Activated naive CD4-positive, alpha-beta T cell treated with Interleukin-2 at 50 U/mL for 16 hours (primary cell): ENCODE data around the gene P2RX7.
A peak's percentile ranks its signal among the peaks of the same experiment; 100 is the strongest.
"Not testable (repeated sequence)": the region's sequence is repeated elsewhere in the genome, so short reads cannot be mapped to it uniquely, and the experiment has no call there.

Experiments used
- DNase-seq: peaks from one replicate; pipeline ENCODE4 v3.0.0-alpha.2; 2020

Gene P2RX7

GRCh38 chr12:121139286-121139685 is 6.6 kb downstream of the P2RX7 start:
- no peak for DNase-seq

DNA sequence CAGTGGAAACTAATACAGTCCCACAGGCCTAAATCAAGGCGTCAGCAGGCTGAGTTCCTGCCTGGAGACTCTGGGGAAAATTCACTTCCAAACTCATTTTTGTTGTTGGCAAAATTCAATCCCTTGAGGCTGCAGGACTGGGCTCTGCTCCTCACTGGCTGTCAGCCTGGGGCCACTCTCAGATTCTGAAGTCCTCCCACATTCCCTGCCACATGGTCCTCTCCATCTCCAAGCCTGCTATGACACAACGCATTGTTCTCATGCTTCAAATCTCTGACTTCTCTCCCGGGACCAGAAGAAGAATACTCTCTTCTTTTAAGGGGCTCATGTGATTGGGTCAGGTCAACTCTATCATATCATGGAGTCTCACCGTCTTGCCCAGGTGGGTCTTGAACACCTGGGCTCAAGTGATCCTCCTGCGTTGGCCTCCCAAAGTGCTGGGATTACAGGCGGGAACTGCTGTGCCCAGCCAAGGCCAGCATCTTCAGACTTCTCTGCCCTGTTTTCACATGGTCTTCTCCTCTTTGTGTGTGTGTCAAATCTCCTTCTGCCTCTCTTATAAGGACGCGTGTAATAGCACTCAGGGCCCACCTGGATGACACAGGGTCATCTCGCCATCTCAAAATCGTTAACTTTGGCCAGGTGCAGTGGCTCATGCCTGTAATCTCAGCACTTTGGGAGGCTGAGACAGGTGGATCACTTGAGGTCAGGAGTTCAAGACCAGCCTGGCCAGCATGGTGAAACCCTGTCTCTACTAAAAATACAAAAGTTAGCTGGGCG is 9.7 kb downstream of the P2RX7 start:
- DNase-seq: no peak

- no peak for DNase-seq
Observed at GRCh38 chr12:121144416-121144914, 11.8 kb downstream of the P2RX7 start.

DNA sequence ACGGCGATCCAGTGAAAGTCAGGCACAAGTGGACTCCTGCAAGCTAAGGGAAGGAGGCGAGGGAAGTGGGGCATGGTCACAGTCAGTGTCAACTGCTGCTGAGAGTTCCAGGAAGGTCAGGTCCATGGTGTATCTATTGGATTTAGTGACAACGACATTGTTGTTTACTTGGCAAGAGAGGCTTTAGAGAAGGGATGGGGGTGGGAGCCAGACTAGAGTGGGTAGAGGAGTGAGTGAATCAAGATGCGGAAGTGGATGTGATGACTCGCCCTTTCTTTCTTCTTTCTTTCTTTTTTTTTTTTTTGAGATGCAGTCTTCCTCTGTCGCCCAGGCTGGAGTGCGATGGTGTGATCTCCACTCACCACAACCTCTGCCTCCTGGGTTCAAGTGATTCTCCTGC is 12.5 kb downstream of the P2RX7 start:
- DNase-seq: peak; percentile 34

DNA sequence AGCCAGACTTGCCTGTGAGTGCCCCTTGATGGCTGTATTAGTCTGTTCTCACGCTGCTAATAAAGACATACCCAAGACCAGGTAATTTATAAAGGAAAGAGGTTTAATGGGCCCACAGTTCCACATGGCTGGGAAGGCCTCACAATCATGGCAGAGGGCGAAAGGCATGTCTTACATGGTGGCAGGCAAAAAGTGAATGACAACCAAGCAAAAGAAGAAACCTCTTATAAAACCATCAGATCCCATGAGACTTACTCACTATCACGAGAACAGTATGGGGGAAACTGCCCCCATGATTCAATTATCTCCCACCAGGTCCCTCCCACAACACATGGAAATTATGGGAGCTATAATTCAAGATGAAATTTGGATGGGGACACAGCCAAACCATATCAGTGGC is 16.6 kb downstream of the P2RX7 start:
- not testable (repeated sequence) for DNase-seq

GRCh38 chr12:121154793-121155375 is 22.2 kb downstream of the P2RX7 start:
- DNase-seq: no peak

- DNase-seq: no peak
Observed at GRCh38 chr12:121156365-121156764, 23.7 kb downstream of the P2RX7 start.

DNA sequence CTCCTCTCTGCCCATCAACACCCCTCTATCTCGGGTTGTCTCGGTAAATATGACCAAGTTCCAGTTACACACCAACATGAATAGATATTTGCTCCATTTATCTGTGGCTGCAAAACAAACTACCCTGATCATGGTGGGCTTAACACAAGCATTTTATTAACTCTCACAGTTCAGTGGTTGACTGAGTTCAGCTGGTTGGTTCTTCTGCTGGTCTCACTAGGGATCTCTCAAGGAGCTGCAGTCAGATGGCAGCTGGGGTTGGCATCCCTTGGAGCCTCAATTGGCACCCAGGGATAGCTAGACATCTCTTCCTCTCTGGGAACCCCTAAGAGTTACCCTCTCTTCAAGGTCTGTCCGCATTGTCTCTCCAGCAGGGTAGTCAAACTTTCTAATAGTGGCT is 25.4 kb downstream of the P2RX7 start:
- DNase-seq: no peak

DNA sequence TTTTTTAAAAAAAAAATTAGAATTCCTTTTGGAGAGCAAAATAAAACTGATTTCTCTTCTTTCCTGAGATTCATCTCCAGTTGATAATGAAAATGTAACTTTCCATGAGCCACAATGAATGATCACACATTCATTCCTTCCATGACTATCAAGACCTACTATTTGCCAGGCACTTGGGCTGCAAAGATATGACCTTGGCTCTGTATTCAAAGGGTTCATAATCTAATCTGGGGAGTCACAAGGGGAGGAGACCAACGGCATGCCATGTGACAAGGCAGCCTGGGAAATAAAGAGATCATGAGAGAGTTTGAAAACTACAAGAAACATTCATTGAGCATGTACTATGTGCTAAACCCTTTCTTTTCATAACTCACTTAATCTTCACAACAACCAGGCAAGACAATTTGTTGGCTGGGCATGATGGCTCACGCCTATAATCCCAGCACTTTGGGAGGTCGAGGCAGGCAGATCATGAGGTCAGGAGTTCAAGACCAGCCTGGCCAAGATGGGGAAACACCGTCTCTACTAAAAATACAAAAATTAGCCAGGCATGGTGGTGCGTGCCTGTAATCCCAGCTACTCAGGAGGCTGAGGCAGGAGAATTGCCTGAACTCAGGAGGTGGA is 26.2 kb downstream of the P2RX7 start:
- DNase-seq: not testable (repeated sequence)

DNA sequence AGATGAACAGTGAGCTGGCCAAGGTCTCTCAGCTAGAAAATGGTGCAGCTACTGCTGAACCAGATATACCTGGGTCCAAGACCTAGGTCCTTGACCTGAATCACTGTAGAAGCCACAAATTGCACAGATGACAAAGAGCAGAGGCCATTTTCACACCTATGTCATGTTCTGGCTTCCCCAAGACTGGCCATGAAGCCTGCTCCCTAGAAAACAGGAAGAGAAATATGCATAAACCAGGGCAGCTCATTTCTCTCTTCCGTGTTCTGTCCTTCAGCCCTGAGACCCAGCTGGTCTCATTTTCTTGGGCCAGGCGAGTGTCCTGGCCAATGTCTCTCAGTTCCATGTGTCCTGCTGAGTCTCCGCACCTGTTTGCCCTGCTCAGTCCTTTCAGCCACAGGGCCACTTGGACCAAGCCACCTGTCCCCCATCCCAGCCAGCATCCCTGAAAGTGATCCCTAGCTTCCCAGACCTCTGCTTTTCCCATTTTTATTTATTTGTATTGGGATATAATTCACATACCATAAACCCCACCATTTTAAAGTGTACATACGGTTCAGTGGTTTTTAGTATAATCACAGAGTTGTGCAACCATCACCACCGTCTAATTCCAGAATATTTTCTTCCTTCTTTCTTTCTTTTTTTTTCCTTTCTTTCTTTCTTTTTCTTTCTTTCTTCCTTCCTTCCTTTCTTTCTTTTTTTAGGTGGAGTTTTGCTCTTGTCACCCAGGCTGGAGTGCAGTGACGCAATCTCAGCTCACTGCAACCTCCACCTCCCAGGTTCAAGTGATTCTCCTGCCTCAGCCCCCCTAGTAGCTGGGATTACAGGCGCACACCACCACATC is 27.0 kb downstream of the P2RX7 start:
- DNase-seq: no peak

DNA sequence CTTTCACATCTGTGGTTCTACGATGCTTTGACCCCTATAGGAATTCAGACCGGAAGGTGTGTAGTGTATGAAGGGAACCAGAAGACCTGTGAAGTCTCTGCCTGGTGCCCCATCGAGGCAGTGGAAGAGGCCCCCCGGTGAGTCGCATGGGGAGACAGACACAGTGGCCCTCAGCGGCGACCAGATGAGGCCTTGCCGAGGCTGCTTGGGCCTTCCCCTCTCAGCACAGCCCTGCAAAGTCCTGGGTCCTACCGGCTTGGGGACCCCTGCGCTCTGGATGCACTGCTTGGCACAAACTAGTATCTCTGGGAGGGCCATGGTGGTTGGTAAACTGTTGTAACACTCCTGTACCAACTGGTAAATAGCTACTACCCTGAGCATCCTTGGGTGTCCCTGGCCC is 29.7 kb downstream of the P2RX7 start:
- no peak for DNase-seq

DNA sequence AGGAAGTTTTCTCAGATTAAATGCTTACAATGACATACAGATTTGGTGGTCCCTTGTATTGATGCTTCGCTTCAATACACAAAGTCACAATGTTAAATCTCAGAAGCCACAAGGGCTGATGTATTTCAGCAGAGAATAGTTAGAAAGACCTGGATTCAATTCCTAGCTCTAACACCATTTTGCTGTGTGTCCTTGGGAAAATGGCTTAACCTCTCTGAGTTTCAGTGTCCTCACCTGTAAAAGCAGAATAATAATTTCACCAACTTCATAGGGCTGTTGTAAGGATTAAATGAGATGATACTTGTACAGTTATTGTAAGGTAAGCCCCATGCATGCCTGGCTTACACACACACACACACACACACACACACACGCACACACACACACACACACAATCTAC is 30.3 kb downstream of the P2RX7 start:
- no peak for DNase-seq

GRCh38 chr12:121164839-121165238 is 32.2 kb downstream of the P2RX7 start:
- DNase-seq: not testable (repeated sequence)

DNA sequence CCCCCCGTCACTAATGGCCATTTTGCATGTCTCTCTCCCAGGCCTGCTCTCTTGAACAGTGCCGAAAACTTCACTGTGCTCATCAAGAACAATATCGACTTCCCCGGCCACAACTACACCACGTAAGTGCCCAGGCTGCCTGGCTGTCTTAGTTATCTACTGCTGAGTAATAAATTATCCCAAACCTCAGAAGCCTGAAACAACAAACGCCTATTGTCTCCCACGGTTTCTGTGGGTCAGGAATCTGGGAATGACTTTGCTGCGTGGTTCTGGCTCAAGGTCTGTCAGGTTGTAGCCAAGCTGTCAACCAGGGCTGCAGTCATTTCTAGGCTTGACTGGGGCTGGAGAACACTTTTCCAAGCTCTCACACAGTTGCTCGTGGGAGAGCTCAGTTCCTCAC is 32.6 kb downstream of the P2RX7 start:
- no peak for DNase-seq

- no peak for DNase-seq
Observed at GRCh38 chr12:121166356-121166755, 33.7 kb downstream of the P2RX7 start.

- no peak for DNase-seq
Observed at GRCh38 chr12:121167232-121167820, 34.6 kb downstream of the P2RX7 start.

DNA sequence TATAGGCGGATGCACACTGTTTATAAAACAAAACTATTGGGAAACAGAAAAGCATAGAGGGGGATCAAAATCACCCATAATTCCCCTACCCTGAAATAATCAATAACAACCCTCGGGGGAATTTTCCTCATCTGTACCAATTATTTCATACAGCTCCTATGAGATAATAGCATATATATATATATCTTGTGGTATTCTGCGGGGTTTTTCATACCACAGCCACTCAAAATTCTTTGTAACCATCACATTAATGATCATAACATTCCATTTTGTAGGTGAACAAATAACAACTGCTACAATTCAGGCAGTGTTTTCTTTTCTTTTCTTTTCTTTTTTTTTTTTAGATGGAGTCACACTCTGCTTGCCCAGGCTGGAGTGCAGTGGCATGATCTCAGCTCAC is 35.3 kb downstream of the P2RX7 start:
- DNase-seq: no peak

DNA sequence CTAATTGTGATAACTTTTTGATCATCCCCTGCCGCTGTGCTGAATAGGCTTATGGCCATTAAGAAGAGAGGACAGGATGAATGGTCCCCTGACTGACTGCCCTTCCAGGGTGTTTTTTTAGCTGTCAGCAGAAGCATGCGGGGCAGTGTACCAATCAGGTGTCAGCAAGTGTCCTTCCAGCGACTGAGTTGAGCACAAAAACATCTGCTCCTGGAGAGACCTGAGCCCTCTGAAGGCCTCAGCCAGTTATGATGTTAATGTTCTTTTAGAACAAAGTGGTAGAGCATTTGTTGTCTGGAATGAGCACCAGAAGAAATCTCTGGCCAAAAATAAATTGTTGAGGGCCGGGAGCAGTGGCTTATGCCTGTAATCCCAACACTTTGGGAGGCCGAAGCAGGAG is 37.5 kb downstream of the P2RX7 start:
- DNase-seq: no peak

DNA sequence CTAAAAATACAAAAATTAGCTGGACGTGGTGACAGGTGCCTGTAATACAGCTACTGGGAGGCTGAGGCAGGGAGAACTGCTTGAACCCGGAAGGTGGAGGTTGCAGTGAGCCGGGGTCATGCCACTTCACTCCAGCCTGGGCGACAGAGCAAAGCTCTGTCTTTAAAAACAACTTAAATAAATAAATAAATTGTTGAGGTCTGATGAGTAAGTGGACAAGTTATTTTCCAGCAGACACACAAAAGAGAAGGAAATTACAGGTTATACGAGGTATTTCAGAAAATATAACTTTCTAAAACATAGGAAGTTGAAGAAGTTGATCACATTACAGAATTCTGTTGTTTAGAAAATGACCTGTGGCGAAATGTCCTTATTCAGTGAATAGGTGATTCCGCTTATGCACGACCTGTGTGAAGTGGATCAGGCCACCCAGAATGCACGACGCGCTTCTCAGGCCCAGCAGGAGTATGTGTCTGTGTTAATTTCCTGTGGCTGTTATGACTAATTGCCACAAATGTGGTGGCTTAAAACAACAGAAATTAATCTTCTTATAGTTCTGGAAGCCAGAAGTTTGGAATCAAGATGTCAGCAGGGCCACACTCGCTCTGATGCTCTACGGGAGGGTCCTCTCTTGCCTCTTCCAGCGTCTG is 38.1 kb downstream of the P2RX7 start:
- no peak for DNase-seq

GRCh38 chr12:121172145-121172544 is 39.5 kb downstream of the P2RX7 start:
- no peak for DNase-seq

DNA sequence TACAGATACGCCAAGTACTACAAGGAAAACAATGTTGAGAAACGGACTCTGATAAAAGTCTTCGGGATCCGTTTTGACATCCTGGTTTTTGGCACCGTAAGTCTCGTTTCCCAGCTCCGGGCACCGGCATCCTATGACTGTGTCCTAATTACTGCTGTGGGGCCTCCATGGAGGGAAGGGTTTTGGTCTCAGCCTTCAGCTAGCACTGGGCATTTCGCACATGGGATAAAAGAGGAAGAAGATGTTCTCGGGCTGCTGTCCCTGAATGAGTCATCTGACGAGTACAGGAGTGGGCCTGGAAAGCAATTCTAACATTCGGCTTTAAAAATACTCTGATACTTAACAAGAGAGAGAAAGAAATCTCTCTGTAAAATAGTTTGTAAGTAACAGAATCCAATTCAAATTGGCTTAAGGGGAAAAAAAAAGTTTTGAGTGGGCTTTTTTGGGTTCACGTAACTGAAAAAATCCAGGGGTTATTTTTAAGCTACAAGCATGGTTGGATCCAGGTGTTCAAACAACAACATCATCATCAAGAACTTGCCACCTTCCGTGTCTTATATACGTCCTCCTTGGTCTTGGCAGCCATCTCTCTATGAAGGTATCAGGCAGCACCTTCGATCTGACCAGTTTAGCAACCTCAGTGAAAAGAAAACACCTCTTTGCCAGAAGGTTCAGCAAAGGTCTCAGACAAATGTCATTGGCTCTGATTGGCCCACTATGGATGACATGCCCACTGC is 42.9 kb downstream of the P2RX7 start:
- DNase-seq: no peak
